Osteoblast (primary cell): ENCODE results near the gene TRAF1. TPM values are rescaled to one million over a fixed set of nuclear protein-coding genes. Genes with fewer than 3 reads are reported as not detected.

Experiments used
- DNase-seq: peaks from one replicate; pipeline ENCODE4 v3.0.0; 2011; ENCODE audit warnings: low spot score, mixed read lengths; ENCODE audit not compliant: insufficient read length; ENCODE audit errors: missing footprints
- H2AFZ ChIP-seq: 2 replicates; pipeline ENCODE4 v1.6.0; 2011; ENCODE audit warnings: mild to moderate bottlenecking, low read length
- H3K27ac ChIP-seq: 2 replicates; pipeline ENCODE4 v1.5.1; 2011; ENCODE audit warnings: mild to moderate bottlenecking, low read depth, low read length, moderate library complexity
- H3K27me3 ChIP-seq: 2 replicates; pipeline ENCODE4 v1.6.0; 2012; ENCODE audit warnings: mild to moderate bottlenecking, control low read depth, inconsistent platforms, low read length, moderate library complexity; ENCODE audit not compliant: insufficient read depth
- H3K36me3 ChIP-seq: 2 replicates; pipeline ENCODE4 v1.5.1; 2011; ENCODE audit warnings: mild to moderate bottlenecking, low read length, control low read depth, moderate library complexity; ENCODE audit not compliant: insufficient read depth
- H3K4me1 ChIP-seq: 2 replicates; pipeline ENCODE4 v1.5.1; 2011; ENCODE audit warnings: mild to moderate bottlenecking, low read length, control low read depth, moderate library complexity; ENCODE audit not compliant: insufficient read depth
- H3K4me2 ChIP-seq: 2 replicates; pipeline ENCODE4 v1.6.0; 2011; ENCODE audit warnings: mild to moderate bottlenecking, low read length; ENCODE audit not compliant: insufficient read depth
- H3K4me3 ChIP-seq: fragments of 200-600 bp; sonication (generic); 3 replicates; pipeline ENCODE4 v1.5.1; 2012; ENCODE audit warnings: mild to moderate bottlenecking, low read length, inconsistent platforms; ENCODE audit not compliant: insufficient read depth
- H3K79me2 ChIP-seq: 2 replicates; pipeline ENCODE4 v1.6.0; 2012; ENCODE audit warnings: mild to moderate bottlenecking, low read length, control low read depth, inconsistent platforms; ENCODE audit not compliant: insufficient read depth
- H3K9me3 ChIP-seq: 2 replicates; pipeline ENCODE4 v1.5.1; 2011; ENCODE audit warnings: low read depth, low read length, control low read depth
- H4K20me1 ChIP-seq: 2 replicates; pipeline ENCODE4 v1.6.0; 2012; ENCODE audit warnings: mild to moderate bottlenecking, low read length, control low read depth; ENCODE audit not compliant: insufficient read depth
- total RNA-seq: library from RNA; depleted of rRNA; stranded (reverse); fragments of >200 nt; gene quantifications from 2 replicates; pipeline ENCODE4 v1.2.3, GENCODE V29; 2012
- TF ChIP-seq, protein P1 (sequence below): IDR thresholded peaks from 2 replicates; pipeline ENCODE4 v1.5.1; 2011; ENCODE audit warnings: mild to moderate bottlenecking, low read depth, low read length, moderate library complexity; ENCODE audit errors: extremely low read depth

The TRAF1 gene
- total RNA-seq, 1 donor, result 1.8 TPM

- peak overlapping the region; percentile 87 for H3K4me2 ChIP-seq
- peak overlapping the region; percentile 88 for H3K4me3 ChIP-seq
These were observed 56.9 kb downstream of the TRAF1 start for GRCh38 chr9:120869726-120870125.

DNA sequence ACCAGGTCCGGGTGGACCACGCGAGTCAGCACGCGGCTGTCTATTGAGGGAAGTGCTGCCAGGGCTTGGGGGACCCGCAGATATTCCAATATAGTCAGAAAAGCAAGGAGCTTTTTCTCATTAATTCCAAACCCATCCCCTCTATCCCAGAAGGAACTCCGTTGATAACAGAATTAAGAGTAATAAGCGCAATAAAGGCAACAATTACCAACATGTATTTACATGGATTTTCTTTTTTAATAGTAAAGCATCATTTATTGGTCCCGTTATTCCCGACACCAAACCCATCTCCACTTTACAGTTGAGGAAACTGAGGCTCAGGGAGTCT lies 57.3 kb downstream of the TRAF1 start:
- H3K27ac ChIP-seq, result peak overlapping the region; percentile 67
- H4K20me1 ChIP-seq, result no peaks in the 10 kb centered on the region
- no peak for DNase-seq
- H3K4me2 ChIP-seq, result peak overlapping the region; percentile 87
- no peaks in the 10 kb centered on the region for H3K27me3 ChIP-seq
- H3K36me3 ChIP-seq, result peaks cover 29% of the 10 kb centered on the region
- TF ChIP-seq, protein P1, sequence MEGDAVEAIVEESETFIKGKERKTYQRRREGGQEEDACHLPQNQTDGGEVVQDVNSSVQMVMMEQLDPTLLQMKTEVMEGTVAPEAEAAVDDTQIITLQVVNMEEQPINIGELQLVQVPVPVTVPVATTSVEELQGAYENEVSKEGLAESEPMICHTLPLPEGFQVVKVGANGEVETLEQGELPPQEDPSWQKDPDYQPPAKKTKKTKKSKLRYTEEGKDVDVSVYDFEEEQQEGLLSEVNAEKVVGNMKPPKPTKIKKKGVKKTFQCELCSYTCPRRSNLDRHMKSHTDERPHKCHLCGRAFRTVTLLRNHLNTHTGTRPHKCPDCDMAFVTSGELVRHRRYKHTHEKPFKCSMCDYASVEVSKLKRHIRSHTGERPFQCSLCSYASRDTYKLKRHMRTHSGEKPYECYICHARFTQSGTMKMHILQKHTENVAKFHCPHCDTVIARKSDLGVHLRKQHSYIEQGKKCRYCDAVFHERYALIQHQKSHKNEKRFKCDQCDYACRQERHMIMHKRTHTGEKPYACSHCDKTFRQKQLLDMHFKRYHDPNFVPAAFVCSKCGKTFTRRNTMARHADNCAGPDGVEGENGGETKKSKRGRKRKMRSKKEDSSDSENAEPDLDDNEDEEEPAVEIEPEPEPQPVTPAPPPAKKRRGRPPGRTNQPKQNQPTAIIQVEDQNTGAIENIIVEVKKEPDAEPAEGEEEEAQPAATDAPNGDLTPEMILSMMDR, result no peak
- peak overlapping the region; percentile 88 for H3K4me3 ChIP-seq
- H3K79me2 ChIP-seq, result no peaks in the 10 kb centered on the region
- peaks cover 9% of the 10 kb centered on the region for H3K4me1 ChIP-seq
- H3K9me3 ChIP-seq, result no peaks in the 10 kb centered on the region
- H2AFZ ChIP-seq, result peak overlapping the region; percentile 96

More at GRCh38 chr9:120869726-120870125, 56.9 kb downstream of the TRAF1 start:
- no peaks in the 10 kb centered on the region for H3K27me3 ChIP-seq
- TF ChIP-seq, protein P1, result no peak
- DNase-seq, result no peak
- H3K9me3 ChIP-seq, result no peaks in the 10 kb centered on the region
- no peak overlapping the region for H3K27ac ChIP-seq
- no peaks in the 10 kb centered on the region for H3K79me2 ChIP-seq
- peak overlapping the region; percentile 96 for H2AFZ ChIP-seq
- H3K4me1 ChIP-seq, result peaks cover 9% of the 10 kb centered on the region
- H3K36me3 ChIP-seq, result peaks cover 29% of the 10 kb centered on the region
- H4K20me1 ChIP-seq, result no peaks in the 10 kb centered on the region

- Histone ChIP-seq H3K4me2 (peak overlapping the region; percentile 87), H3K4me1 (peaks cover 9% of the 10 kb centered on the region), H4K20me1 (no peaks in the 10 kb centered on the region), H3K36me3 (peaks cover 33% of the 10 kb centered on the region), H2AFZ (peak overlapping the region; percentile 96), H3K79me2 (no peaks in the 10 kb centered on the region), H3K27ac (peak overlapping the region; percentile 67), H3K27me3 (no peaks in the 10 kb centered on the region), H3K4me3 (peak overlapping the region; percentile 88), H3K9me3 (no peaks in the 10 kb centered on the region)
- TF ChIP-seq, protein P1, result peak; percentile 46
- DNase-seq, result peak; percentile 99
These were observed 57.8 kb downstream of the TRAF1 start for GRCh38 chr9:120868676-120869359.

- Histone ChIP-seq H3K4me3 (peak overlapping the region; percentile 72), H3K4me2 (peak overlapping the region; percentile 82), H3K4me1 (peaks cover 9% of the 10 kb centered on the region), H2AFZ (peak overlapping the region; percentile 91), H3K36me3 (peaks cover 30% of the 10 kb centered on the region), H4K20me1 (no peaks in the 10 kb centered on the region), H3K79me2 (no peaks in the 10 kb centered on the region), H3K27ac (peak overlapping the region; percentile 47), H3K9me3 (no peaks in the 10 kb centered on the region), H3K27me3 (no peaks in the 10 kb centered on the region)
- DNase-seq, result no peak
- TF ChIP-seq, protein P1, result no peak
These were observed 58.3 kb downstream of the TRAF1 start for GRCh38 chr9:120868339-120868675.
